ENCODE results near the gene KCTD13. TPM values are rescaled to one million over a fixed set of nuclear protein-coding genes. Genes with fewer than 3 reads are reported as not detected.

The KCTD13 gene, protein sequence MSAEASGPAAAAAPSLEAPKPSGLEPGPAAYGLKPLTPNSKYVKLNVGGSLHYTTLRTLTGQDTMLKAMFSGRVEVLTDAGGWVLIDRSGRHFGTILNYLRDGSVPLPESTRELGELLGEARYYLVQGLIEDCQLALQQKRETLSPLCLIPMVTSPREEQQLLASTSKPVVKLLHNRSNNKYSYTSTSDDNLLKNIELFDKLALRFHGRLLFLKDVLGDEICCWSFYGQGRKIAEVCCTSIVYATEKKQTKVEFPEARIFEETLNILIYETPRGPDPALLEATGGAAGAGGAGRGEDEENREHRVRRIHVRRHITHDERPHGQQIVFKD
- polyA plus RNA-seq, result 19.2 TPM

DNA sequence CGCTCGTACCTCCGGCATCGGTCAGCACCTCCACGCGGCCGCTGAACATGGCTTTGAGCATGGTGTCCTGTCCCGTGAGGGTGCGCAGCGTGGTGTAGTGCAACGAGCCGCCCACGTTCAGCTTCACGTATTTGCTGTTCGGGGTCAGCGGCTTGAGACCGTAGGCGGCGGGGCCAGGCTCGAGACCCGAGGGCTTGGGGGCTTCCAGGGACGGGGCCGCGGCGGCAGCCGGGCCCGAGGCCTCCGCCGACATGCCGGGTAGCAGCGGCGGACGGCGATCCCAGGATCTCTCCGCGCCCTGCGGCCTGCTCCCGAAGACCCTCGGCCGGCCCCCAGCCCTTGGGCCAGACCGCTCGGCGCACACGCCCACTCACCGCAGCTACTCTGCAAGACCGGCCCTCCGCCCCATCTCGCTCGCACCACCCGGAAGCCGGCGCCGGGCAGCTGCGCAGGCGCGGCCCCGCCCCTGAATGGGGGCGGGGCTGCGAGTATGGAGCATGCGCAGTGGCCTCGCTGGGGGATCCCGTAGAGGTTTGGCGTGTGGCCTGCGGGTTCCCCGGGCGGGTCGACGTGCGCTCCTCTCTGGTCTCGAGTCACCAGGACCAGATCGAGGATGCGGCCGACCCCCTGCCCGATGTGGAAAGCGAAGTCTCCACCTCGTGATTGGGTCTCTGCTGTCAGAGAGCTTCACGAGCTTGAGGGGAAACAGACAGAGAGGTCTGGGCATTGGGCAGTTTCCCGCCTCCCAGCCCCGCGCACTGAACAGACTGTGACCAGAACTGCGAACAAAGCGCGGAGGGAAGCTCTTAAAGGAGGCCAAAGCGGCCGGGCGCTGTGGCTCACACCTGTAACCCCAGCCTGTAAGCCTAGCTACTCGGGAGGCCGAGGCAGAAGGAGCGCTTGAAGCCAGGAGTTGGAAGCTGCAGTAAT, at the start of gene KCTD13:
Gene KCTD13 (minus strand): TSS at position 446 of the 930 bp plus-strand sequence. CDS start 193 bp downstream, at position 253.
- H3K27ac Mint-ChIP-seq, result peak within 1 kb of the TSS; percentile 89 to 97 (median 96)
- peaks cover 24 to 31% (median 27%) of the 10 kb centered on the region in 3 donors for H3K4me1 Mint-ChIP-seq
- H3K27me3 Mint-ChIP-seq, result no peaks in the 10 kb centered on the region
- no peaks in the 10 kb centered on the region for H3K36me3 Mint-ChIP-seq
- no peaks in the 10 kb centered on the region for H3K9me3 Mint-ChIP-seq
- H3K4me3 Mint-ChIP-seq, result peak within 1 kb of the TSS; percentile 94 to 99 (median 98)

DNA sequence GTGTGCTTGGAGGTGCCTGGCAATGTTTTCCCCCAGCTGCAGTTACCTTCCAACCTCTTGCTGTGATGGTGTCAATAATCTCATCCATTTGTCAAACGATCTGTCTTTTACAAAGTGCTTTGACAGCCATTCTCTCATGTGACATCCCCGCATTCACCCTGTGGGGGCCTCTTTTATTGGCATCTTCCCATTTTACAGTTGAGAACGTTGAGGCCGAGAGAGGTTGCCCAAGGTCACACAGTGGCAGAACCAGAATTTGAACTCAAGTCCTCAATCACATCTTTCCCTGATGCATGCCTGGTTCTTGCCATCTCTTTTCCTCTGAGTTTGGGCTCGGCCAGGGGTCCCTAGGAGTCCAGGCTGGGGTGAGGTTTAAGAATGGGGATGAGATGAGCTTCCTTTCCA, 49.1 kb upstream of the KCTD13 start:
- H3K27me3 Mint-ChIP-seq, result no peaks in the 10 kb centered on the region
- peaks cover 4% of the 10 kb centered on the region for H3K36me3 Mint-ChIP-seq
- no peaks in the 10 kb centered on the region for H3K9me3 Mint-ChIP-seq
- H3K4me1 Mint-ChIP-seq, result peaks cover 20 to 22% (median 22%) of the 10 kb centered on the region in 3 donors
- H3K27ac Mint-ChIP-seq, result peak overlapping the region; percentile 36 to 83 (median 74)
- H3K4me3 Mint-ChIP-seq, result peak overlapping the region; percentile 78 to 98 (median 92)

DNA sequence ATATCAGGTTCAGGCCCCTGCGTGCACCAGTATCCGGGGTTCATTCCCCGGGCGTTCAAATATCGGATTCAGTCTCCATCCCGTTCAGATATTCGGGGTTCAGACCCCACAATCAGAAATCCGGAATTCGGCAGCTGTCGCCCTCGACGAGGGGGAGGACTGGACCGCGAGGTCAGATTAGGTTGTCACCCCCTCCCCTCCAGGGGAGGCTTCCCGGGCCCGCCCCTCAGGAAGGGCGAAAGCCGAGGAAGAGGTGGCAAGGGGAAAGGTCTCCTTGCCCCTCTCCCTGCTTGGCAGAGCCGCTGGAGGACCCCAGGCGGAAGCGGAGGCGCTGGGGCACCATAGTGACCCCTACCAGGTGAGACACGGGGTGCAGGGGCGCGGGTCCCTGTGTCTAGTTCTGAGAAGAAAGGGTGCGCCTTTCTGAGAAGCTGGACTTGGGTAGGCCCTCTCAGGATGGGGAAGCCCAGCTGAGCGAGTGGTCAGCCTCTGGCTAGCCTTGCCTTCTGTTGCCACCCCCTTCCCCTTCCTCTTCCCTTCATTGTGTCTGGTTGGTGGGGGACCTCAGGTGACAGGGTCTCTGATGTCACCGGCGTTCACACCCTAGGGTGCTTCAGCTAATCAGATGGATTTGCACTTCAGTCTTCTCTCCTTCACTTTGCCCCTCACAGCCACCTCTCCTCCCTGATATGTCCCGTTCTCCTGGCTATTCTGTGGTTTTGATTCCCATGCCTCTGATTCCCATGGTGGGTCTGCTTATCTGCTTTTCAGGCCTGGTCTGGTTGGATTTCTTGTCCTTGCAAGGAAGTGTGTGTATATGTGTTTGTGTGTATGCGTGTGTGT, 48.5 kb upstream of the KCTD13 start:
- peak overlapping the region; percentile 78 to 98 (median 92) for H3K4me3 Mint-ChIP-seq
- H3K27me3 Mint-ChIP-seq, result no peaks in the 10 kb centered on the region
- H3K27ac Mint-ChIP-seq, result peak overlapping the region; percentile 36 to 83 (median 74)
- no peaks in the 10 kb centered on the region for H3K9me3 Mint-ChIP-seq
- H3K36me3 Mint-ChIP-seq, result peaks cover 4% of the 10 kb centered on the region
- peaks cover 20 to 22% (median 22%) of the 10 kb centered on the region in 3 donors for H3K4me1 Mint-ChIP-seq

DNA sequence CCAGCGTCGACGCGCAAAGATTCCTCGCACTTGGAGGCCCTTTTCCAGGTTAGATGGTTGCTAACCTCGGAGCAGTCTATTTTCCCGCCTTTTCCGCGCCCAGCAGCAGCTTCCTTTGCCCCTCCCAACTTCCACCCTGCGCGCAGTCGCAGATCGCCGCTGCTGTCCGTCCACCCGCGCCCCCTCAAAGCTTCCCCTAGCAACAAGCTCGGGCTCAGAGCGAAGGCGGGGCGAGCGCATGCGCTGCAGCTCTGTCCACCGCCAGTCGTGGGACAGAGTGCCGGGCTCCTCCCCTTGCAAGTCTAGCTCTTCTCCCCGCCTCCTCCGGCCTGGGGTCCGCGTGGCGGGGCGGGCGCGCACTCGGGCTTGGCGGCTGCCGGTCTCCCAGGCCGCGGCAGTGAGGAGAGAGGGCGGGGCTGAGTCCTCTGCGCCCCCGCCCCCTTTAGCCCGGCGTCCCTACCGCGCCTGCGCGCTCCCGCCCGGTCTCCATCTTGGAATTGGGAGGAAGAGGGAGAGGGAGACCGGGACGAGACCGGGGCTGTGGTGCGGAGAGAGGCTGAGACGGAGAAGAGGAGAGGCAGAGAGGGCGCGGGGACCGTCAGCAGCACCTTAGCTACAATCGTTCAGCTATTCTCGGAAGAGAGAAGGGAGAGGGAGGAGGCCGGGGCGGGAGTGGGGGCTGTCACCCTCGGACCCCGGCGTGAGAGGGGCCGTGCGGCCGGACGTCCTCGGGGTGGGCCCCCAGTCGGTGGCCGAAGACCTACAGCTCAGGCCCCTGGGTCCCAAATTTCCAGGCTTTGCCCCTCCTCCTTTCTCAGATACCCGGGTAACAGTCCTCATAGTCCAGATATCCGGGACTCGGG, 47.6 kb upstream of the KCTD13 start, which contains the start of gene TAOK2:
Gene TAOK2 (plus strand): TSS at position 485 of the 863 bp plus-strand sequence. CDS start 3,905 bp downstream, outside the sequence.
- peak within 1 kb of the TSS; percentile 78 to 98 (median 92) for H3K4me3 Mint-ChIP-seq
- peaks cover 20 to 22% (median 22%) of the 10 kb centered on the region in 3 donors for H3K4me1 Mint-ChIP-seq

GRCh38 chr16:29972992-29973383, 47.0 kb upstream of the KCTD13 start:
- Mint-ChIP-seq H3K4me1 (peaks cover 20 to 22% (median 22%) of the 10 kb centered on the region in 3 donors), H3K27me3 (no peaks in the 10 kb centered on the region), H3K27ac (peak overlapping the region; percentile 74 to 95 (median 77)), H3K4me3 (peak overlapping the region; percentile 78 to 98 (median 92)), H3K36me3 (peaks cover 7% of the 10 kb centered on the region), H3K9me3 (no peaks in the 10 kb centered on the region)

More for the DNA sequence above, 47.6 kb upstream of the KCTD13 start, which contains the start of gene TAOK2:
- H3K9me3 Mint-ChIP-seq, result no peaks in the 10 kb centered on the region
- H3K36me3 Mint-ChIP-seq, result peaks cover 7% of the 10 kb centered on the region
- no peaks in the 10 kb centered on the region for H3K27me3 Mint-ChIP-seq
- peak within 1 kb of the TSS; percentile 74 to 95 (median 77) for H3K27ac Mint-ChIP-seq

DNA sequence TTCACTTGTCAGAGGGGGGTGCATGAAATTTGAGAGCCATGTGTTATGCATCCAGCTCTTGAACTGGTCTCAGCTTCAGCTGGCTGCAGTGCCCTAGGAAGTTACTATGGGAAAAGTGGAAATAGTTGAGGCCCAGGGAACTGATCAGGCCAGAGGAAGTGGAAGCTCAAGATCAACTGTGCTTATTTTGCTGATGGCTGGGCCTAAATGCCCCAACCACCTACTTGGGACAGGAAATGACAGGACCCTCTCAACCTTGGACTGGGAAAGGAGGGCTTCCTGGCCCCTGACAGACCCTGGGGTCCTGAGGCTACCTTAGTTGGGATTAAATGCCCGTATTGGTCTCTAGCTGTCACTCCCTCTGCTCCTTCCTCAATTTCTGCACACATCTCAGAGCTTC, 46.5 kb upstream of the KCTD13 start:
- no peaks in the 10 kb centered on the region for H3K27me3 Mint-ChIP-seq
- no peaks in the 10 kb centered on the region for H3K9me3 Mint-ChIP-seq
- peak overlapping the region in 2 of 3 donors; percentile 74 to 95 for H3K27ac Mint-ChIP-seq
- peaks cover 20 to 22% (median 22%) of the 10 kb centered on the region in 3 donors for H3K4me1 Mint-ChIP-seq
- H3K4me3 Mint-ChIP-seq, result peak overlapping the region in 3 of 4 donors; percentile 71 to 90 (median 78)
- peaks cover 7% of the 10 kb centered on the region for H3K36me3 Mint-ChIP-seq

GRCh38 chr16:29971304-29971703, 45.3 kb upstream of the KCTD13 start:
- H3K4me1 Mint-ChIP-seq, result peaks cover 15 to 20% (median 18%) of the 10 kb centered on the region in 3 donors
- H3K36me3 Mint-ChIP-seq, result peaks cover 7% of the 10 kb centered on the region
- H3K27ac Mint-ChIP-seq, result peak overlapping the region in 2 of 3 donors; percentile 35 to 60
- no peaks in the 10 kb centered on the region for H3K9me3 Mint-ChIP-seq
- H3K27me3 Mint-ChIP-seq, result no peaks in the 10 kb centered on the region
- H3K4me3 Mint-ChIP-seq, result no peak overlapping the region

GRCh38 chr16:29968205-29968604, 42.2 kb upstream of the KCTD13 start:
- H3K4me3 Mint-ChIP-seq, result peak overlapping the region in 1 of 4 donors; percentile 75
- peaks cover 0 to 3% (median 3%) of the 10 kb centered on the region in 3 donors for H3K4me1 Mint-ChIP-seq
- H3K27ac Mint-ChIP-seq, result peak overlapping the region in 1 of 3 donors; percentile 70
- H3K27me3 Mint-ChIP-seq, result no peaks in the 10 kb centered on the region
- peaks cover 7% of the 10 kb centered on the region for H3K36me3 Mint-ChIP-seq
- no peaks in the 10 kb centered on the region for H3K9me3 Mint-ChIP-seq

- peaks cover 11 to 14% (median 12%) of the 10 kb centered on the region in 3 donors for H3K4me1 Mint-ChIP-seq
- H3K27me3 Mint-ChIP-seq, result no peaks in the 10 kb centered on the region
- H3K4me3 Mint-ChIP-seq, result peak overlapping the region; percentile 89 to 99 (median 96)
- peaks cover 1% of the 10 kb centered on the region for H3K36me3 Mint-ChIP-seq
- peak overlapping the region; percentile 73 to 99 (median 93) for H3K27ac Mint-ChIP-seq
- no peaks in the 10 kb centered on the region for H3K9me3 Mint-ChIP-seq
Measured at GRCh38 chr16:29963021-29963743, 37.2 kb upstream of the KCTD13 start.

DNA sequence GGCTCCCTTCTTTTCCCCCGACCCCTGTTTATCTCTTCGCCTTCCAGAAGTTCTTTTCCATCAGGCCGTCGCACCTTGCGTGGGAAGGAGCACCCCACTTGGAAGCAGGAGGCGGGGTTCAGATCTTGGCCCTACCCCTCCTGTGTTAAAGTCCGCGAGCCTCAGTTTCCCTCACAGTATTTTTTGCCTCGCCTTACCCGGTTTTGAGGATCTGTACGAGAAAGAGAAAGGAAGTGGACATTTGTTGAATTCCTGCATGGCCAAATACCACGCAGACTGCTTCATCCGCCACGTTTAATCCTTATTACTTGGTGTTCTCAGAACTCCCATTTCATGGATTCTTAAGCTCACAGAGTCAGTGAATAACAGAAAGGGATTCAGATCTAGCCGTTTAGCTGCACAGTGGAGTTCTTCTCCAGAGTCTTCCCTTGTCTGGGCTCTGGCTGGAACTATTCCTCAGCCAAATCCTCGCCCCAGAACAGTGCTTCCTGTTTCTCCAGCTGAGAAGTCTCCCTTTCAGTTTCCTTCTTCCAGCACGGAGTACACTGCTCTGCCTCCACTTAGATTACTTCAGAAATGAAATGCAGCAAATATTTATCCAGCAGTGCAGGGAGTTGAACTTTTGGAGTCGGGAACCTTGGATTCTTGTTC, 36.4 kb upstream of the KCTD13 start:
- H3K4me1 Mint-ChIP-seq, result peaks cover 11 to 14% (median 12%) of the 10 kb centered on the region in 3 donors
- no peaks in the 10 kb centered on the region for H3K9me3 Mint-ChIP-seq
- H3K4me3 Mint-ChIP-seq, result peak overlapping the region; percentile 89 to 99 (median 96)
- H3K27ac Mint-ChIP-seq, result peak overlapping the region; percentile 73 to 99 (median 93)
- peaks cover 1% of the 10 kb centered on the region for H3K36me3 Mint-ChIP-seq
- no peaks in the 10 kb centered on the region for H3K27me3 Mint-ChIP-seq

- Mint-ChIP-seq H3K4me3 (peak within 1 kb of the TSS; percentile 89 to 99 (median 96)), H3K27ac (peak within 1 kb of the TSS; percentile 90 to 99 (median 93)), H3K36me3 (peaks cover 1% of the 10 kb centered on the region), H3K27me3 (peaks cover 1% of the 10 kb centered on the region), H3K4me1 (peaks cover 11 to 14% (median 12%) of the 10 kb centered on the region in 3 donors), H3K9me3 (no peaks in the 10 kb centered on the region)
Measured at GRCh38 chr16:29961479-29962343, 35.7 kb upstream of the KCTD13 start, which contains the start of gene TMEM219. Gene TMEM219, plus strand, starts transcription at chr16:29962079. Its CDS starts 1,065 bp downstream, at chr16:29963144.
